ENCODE data around the gene FCRL4.

Gene FCRL4

DNA sequence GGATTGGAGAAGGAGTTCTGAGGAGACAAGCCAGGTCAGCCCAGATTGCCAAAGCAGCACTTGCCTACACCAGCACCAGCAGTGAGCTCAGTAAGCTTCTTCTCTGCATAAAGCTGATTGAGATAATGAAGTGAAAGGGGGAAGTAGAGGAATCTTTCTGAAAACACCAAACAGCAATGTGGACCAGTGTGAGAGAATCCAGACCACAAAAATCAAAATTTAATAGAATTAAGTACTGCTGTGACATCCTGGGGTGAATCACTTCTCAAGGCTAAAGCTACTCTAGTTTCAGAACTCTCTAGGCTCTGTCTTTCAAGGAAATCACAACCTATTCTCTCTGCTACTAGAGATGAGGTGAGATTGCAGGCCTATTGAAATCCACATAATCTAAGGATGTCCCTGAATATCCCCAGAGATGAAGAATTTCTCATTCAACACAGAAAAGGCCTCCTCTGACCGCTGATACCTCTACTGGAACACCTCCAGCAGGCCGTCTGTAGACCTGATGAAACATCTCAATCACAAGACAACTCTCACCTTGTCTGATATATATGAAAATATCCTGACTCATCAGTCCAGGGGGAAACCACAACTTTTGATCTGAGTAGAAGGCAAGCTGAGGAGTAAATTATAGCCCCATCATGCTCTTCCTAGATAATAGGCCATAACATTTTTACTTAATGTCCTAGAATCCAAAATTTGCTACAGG lies at the start of gene FCRL4:
Gene FCRL4, minus strand, starts transcription at position 127 of the 709 bp plus-strand sequence. CDS start 141 bp downstream, outside the sequence.
- no peak for DNase-seq (ENCODE audit: low spot score)

- DNase-seq (ENCODE audit: low spot score), result no peak
These were observed 48.3 kb upstream of the FCRL4 start for GRCh38 chr1:157646144-157646543.

DNA sequence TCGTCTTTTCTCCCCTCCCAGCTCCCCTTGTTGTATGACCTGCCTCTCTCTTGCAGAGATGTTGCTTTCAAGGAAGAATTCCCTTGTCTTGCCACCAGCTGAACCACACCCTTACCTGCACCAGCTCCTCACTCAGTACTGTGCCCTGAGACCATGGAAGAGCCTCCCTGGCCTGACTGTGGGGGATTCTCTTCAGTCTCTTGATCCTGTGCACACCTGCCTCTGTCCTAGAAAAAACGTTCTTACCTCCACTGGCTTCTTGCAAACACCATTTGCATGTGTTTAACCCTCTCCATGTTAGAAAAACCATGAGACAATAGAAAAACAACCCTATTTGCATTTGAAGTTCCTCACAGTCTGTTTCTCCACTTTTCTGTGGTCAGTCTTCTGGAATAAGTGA lies 43.3 kb upstream of the FCRL4 start:
- no peak for DNase-seq (ENCODE audit: low spot score)

GRCh38 chr1:157639800-157640199 lies 41.9 kb upstream of the FCRL4 start:
- no peak for DNase-seq (ENCODE audit: low spot score)

GRCh38 chr1:157628773-157629172 lies 30.9 kb upstream of the FCRL4 start:
- DNase-seq (ENCODE audit: low spot score), result no peak

DNA sequence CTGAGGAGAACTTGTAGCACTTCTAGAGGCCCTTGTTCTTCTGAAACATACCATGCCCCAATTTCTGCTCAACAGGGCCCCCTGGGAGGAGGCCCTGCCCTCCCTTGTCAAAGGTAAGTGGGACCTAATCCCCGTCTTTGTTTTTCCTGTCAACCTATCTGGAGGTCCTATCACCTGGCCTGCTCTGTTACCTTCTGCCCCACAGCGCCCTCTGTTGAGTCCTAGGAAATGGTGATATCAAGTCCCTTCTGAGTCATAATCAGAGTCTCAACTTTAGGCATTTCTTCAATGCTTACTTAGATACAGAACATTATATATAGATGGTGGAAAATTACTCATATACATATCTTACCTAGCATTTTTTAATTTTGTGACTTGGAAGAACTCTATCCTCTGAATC lies 28.2 kb upstream of the FCRL4 start:
- DNase-seq (ENCODE audit: low spot score), result no peak

GRCh38 chr1:157624471-157624870 lies 26.6 kb upstream of the FCRL4 start:
- DNase-seq (ENCODE audit: low spot score), result no peak

- no peak for DNase-seq (ENCODE audit: low spot score)
These were observed 24.6 kb upstream of the FCRL4 start for GRCh38 chr1:157622471-157622870.

GRCh38 chr1:157618190-157618589 lies 20.3 kb upstream of the FCRL4 start:
- no peak for DNase-seq (ENCODE audit: low spot score)

- no peak for DNase-seq (ENCODE audit: low spot score)
These were observed 2.4 kb upstream of the FCRL4 start for GRCh38 chr1:157600236-157600635.

DNA sequence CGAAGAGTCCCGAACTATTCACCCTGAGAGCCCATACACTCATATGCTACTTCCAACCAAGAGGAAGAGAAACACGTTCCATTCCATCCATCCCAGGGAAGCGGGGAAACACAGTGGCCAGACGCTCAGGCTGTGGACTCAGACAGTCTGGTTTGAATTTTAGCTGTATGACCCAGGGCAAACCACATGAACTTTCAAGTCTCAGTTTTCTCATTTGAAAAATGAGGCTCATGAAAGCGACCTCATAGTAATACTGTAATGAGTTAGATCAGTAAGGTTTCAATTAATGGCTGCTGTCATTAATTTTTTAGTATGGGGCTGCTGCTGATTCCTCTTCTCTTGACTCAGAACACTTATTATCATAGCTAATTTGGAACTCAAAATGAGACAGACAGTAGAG lies 1.5 kb downstream of the FCRL4 start:
- no peak for DNase-seq (ENCODE audit: low spot score)

- no peak for DNase-seq (ENCODE audit: low spot score)
These were observed 2.5 kb downstream of the FCRL4 start for GRCh38 chr1:157595356-157595755.

DNA sequence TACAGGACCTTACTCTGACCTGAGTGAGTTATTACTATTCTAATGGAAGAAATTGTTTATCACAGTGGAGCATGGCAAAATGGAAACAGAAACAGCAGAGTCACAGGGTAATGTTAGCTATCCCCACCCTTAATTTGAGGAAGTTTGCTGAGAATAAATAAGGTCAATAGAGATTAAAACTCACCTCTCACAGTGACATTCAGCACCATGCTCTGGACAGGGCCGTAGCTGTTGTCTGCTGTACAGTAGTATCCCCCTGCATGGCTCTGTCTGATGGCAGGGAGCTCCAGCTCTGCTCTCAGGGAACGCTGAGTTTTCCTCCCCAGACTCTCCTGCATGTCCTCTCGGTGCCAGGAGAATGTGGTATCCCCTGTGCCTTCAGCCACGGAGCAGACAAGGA lies 11.9 kb downstream of the FCRL4 start:
- no peak for DNase-seq (ENCODE audit: low spot score)

GRCh38 chr1:157584503-157584902 lies 13.4 kb downstream of the FCRL4 start:
- DNase-seq (ENCODE audit: low spot score), result no peak

DNA sequence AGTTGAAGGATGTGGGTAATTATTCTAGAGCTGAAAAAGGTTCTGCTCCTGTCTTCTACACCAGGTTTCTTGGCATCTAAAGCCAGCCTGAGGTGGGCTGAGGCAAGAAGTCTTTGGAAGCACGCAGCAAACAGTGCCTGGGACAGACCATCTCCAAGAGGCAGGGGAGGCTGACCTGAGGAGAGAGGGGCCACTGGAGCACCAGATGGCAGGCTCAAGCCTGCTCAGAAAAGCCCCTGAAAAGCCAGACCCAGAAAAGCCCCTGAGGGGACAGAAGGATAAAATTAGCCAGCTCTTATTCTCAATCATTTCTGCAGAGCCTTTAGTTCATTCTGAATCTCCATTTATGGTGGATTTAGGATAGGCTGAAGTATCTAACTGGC lies 17.1 kb downstream of the FCRL4 start:
- no peak for DNase-seq (ENCODE audit: low spot score)

- peak; percentile 35 for DNase-seq (ENCODE audit: low spot score)
These were observed 17.6 kb downstream of the FCRL4 start for GRCh38 chr1:157580179-157580827.

- no peak for DNase-seq (ENCODE audit: low spot score)
These were observed 20.5 kb downstream of the FCRL4 start for GRCh38 chr1:157577420-157577819.

DNA sequence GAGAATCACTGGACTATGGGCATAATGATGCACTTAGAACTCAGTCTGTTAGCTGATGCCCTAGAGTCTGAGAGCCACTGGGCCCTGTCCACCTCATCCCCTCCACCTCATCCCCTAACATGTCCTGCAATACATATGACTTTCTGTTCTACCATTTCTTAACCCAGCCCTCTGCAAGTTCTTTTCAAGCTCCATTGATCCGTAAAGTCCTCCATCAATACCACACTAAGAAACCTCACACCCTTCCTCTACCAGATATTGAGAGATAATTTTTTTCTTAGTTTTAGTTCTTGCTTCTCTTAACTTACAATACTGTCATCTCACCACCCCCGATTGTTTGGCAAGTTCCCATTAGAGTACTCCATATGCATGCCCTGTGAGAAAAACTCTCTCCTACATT lies 22.1 kb downstream of the FCRL4 start:
- DNase-seq (ENCODE audit: low spot score), result no peak

DNA sequence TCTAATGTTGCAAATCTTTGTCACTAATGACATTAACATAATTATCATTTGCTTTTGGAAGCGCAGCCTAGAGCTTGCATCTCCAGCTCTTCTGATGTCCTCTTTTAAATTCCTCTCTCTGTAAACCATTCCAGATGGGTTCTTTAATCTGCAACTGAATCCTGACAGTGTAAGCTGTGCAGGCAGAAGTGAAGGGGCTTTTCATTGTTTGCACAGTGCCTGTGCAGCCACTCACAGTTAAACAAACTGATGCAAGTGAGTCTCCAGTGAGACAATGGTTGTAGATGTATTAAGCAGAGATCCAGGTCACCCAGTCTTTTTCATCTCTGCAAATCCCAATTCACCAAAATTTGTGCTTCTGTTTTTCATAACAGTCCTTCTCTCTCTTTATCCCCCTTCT lies 23.0 kb downstream of the FCRL4 start:
- DNase-seq (ENCODE audit: low spot score), result no peak

GRCh38 chr1:157566484-157567300 lies 31.2 kb downstream of the FCRL4 start:
- no peak for DNase-seq (ENCODE audit: low spot score)

DNA sequence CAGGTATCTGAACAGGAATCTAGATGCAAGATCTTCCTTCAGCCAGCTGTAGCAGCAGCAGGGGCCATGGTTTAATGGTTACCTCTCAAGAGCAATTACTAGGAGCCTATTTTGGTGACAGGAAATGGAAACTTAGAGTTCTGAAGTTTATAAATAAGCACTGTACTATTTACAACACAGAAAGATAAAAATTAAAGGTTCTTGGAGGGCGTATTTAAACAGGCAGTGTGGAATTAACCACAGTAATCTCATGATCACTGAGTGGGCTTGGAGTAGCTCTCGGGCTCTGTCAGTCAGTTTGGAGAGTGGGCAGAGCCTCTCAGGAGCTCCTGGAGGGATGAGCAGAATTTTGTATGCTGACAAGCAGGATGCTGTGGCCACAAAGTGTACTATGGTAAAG lies 35.4 kb downstream of the FCRL4 start:
- DNase-seq (ENCODE audit: low spot score), result no peak

DNA sequence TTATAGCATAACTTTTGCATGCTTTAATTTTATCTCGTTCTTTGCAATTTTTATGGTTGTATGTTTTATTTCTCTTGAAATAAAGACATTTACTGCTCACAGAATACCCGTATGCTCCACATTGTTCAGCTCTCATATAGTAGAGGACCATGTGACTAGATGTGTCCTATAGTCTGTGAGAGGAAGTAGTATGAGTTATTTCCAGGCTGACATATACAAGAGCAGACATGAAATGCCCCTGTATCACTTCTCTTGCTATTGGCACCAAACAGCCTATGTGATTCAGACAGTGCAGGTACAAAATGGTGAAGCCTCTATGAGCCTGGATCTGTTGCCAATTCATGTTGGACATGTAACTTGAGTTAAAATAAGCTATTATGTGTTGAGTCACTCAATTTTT lies 39.8 kb downstream of the FCRL4 start:
- DNase-seq (ENCODE audit: low spot score), result no peak
